Heart right ventricle (tissue), 16 donors: ENCODE results near the gene CCNB2. TPM values are rescaled to one million over a fixed set of nuclear protein-coding genes. Genes with fewer than 3 reads are reported as not detected.

ENCODE experiments used
- ATAC-seq, 8 donors: fragments of 200-7000 bp; cut with Tn5 transposase; one replicate each; pipeline ENCODE4 v1.9.1; 2020; ENCODE audit warnings: mild to moderate bottlenecking in 8 of 8, moderate library complexity in 8 of 8, moderate number of reproducible peaks in 1 of 8
- DNase-seq, 2 donors: peaks; one replicate each; pipeline ENCODE4 v3.0.0-alpha.2; 2020
- H3K27ac ChIP-seq, 10 donors: fragments of 200-600 bp; sonication (generic) in 2 of 10; one replicate each; pipeline versions ENCODE4 v1.5.0 to v1.8.0; 2020 to 2022; ENCODE audit warnings: mild to moderate bottlenecking in 3 of 10
- H3K27me3 ChIP-seq, 7 donors: fragments of 200-600 bp; one replicate each; pipeline ENCODE4 v1.8.0; 2021 to 2022; ENCODE audit warnings: mild to moderate bottlenecking in 2 of 7
- H3K36me3 ChIP-seq, 9 donors: fragments of 200-600 bp; sonication (generic) in 1 of 9; one replicate each; pipeline versions ENCODE4 v1.5.0 to v1.8.0; 2020 to 2022; ENCODE audit warnings: mild to moderate bottlenecking in 2 of 9
- H3K4me1 ChIP-seq, 9 donors: fragments of 200-600 bp; sonication (generic) in 1 of 9; one replicate each; pipeline versions ENCODE4 v1.5.0 to v1.8.0; 2020 to 2022; ENCODE audit warnings: mild to moderate bottlenecking in 4 of 9
- H3K4me3 ChIP-seq, 10 donors: fragments of 200-600 bp; sonication (generic) in 2 of 10; one replicate each; pipeline versions ENCODE4 v1.5.0 to v1.8.0; 2020 to 2022; ENCODE audit warnings: mild to moderate bottlenecking in 7 of 10, moderate library complexity in 2 of 10
- H3K9me3 ChIP-seq, 11 donors: fragments of 200-600 bp in 10 of 11; sonication (generic) in 2 of 11; one replicate each; pipeline versions ENCODE4 v1.5.0 to v1.8.0; 2013 to 2022; ENCODE audit warnings: mild to moderate bottlenecking in 2 of 11, control low read depth in 1 of 11, moderate library complexity in 1 of 11
- CTCF ChIP-seq, 9 donors: fragments of 200-600 bp; sonication (generic) in 2 of 9; IDR thresholded peaks; one replicate each; pipeline versions ENCODE4 v1.5.0 to v1.8.0; 2021 to 2022; ENCODE audit warnings: antibody characterized with exemption in 9 of 9, mild to moderate bottlenecking in 5 of 9, moderate library complexity in 1 of 9
- WGBS, 2 donors: extraction: QIAGEN DNeasy Blood & Tissue Kit; methylation state at CpG; one replicate each; pipeline ENCODE4 v1.1.7; 2013; ENCODE audit warnings: inconsistent platforms in 1 of 2; 5-methylcytosine and 5-hydroxymethylcytosine counted together
- intact Hi-C, 10 donors: fragments of 100-400 bp; cut with DNase I; formaldehyde crosslinking; loops; one replicate each; pipeline versions ENCODE4 v1.11.1 to v1.14.2; 2022
- polyA plus RNA-seq, 2 donors: library from polyadenylated mRNA; stranded (reverse); fragments of 200-250 nt; gene quantifications; one replicate each; pipeline ENCODE4 v1.2.3, GENCODE V29; 2013
- total RNA-seq, 10 donors: library from RNA; stranded (reverse); fragmentation: NEBNext Ultra II Directional in 3 of 10; extraction: Animal tissue kit (Norgen Biotek cat#: 25700) in 3 of 10; gene quantifications; one replicate each; pipeline versions ENCODE4 v1.2.1 to v1.2.4, GENCODE V29; 2021 to 2023
- donor health status: Arrhythmogenic right ventricular cardiomyopathy.
- donor health status: ischemic (EF 13 %, LVEDD 7.1; RV severe dilation, severe dysfunction).
- donor health status: healthy with polysubstance abuse.
- donor health status: DM: no; HTN: yes; CAD: no.
- donor health status: DM: no; HTN: no; CAD: no.
- donor health status: ischemic (EF 25% LVEDD 6.9; RV normal size, moderate dysfunction).
- donor health status: ischemic (EF 25% LVEDD 5.7; RV mildly dilated, moderate dysfunction).
- donor health status: healthy.
- donor health status: DM: yes; HTN: yes; CAD: no.
- donor health status: Ischemic cardiomyopathy.
- donor health status: ischemic (EF 35%, LVEDD 5.7; RV mildly dilated, moderate dysfunction).
- donor health status: nonischemic (EF 11% LVEDD 7.7; RV severe dilation, severe dysfunction).
- donor health status: DM: yes; HTN: yes; CAD: no.
- donor health status: PGD.
- donor health status: ischemic (EF 29% LVEDD 5.4; RV normal size, mild dysfunction).
- donor health status: nonischemic (EF 23%, LVEDD 6.1; RV moderate dilation, normal function).

The CCNB2 gene
- total and polyA plus RNA-seq, 12 donors = 0.16 to 5.9 (median 0.47) TPM; not detected in 2

- no peaks in the 10 kb centered on the region for H3K9me3 ChIP-seq
- WGBS, 2 donors = 95 to 96% methylated on average over 8 of the region's 8 CpGs
- peaks cover 0 to 4% (median 0%) of the 10 kb centered on the region in 9 donors for H3K4me1 ChIP-seq
- DNase-seq = no peak
- no peaks in the 10 kb centered on the region for H3K27me3 ChIP-seq
- peaks cover 0 to 100% (median 36%) of the 10 kb centered on the region in 9 donors for H3K36me3 ChIP-seq
- H3K27ac ChIP-seq = no peak overlapping the region
- no peak for ATAC-seq
- TF ChIP-seq CTCF (IDR thresholded peaks at IDR 0.05) = no peak
- intact Hi-C loops = loop anchor here in 1 of 10 donors (10.0 kb wide), 1 partner anchor 169 kb away; the partner anchor contains the start of gene RNF111
- no peak overlapping the region for H3K4me3 ChIP-seq
Observed at GRCh38 chr15:59153466-59153865, 48.5 kb downstream of the CCNB2 start.

GRCh38 chr15:59154243-59154642 lies 49.3 kb downstream of the CCNB2 start:
- intact Hi-C loops = loop anchor here in 1 of 10 donors (10.0 kb wide), 1 partner anchor 169 kb away; the partner anchor contains the start of gene RNF111
- WGBS, 2 donors = 95 to 97% methylated on average over 8 of the region's 8 CpGs
- Histone ChIP-seq H3K4me3 (no peak overlapping the region), H3K36me3 (peaks cover 0 to 100% (median 36%) of the 10 kb centered on the region in 9 donors), H3K4me1 (no peaks in the 10 kb centered on the region), H3K27me3 (no peaks in the 10 kb centered on the region), H3K9me3 (no peaks in the 10 kb centered on the region), H3K27ac (no peak overlapping the region)
- TF ChIP-seq CTCF (IDR thresholded peaks at IDR 0.05) = no peak
- DNase-seq (no peak), ATAC-seq (no peak)

- WGBS, 2 donors = 94 to 96% methylated on average over 4 of the region's 4 CpGs
- no peaks in the 10 kb centered on the region for H3K9me3 ChIP-seq
- H3K4me1 ChIP-seq = no peaks in the 10 kb centered on the region
Observed at GRCh38 chr15:59155431-59155830, 50.5 kb downstream of the CCNB2 start.

GRCh38 chr15:59157396-59157795 lies 52.5 kb downstream of the CCNB2 start:
- H3K27ac ChIP-seq = no peak overlapping the region
- H3K27me3 ChIP-seq = no peaks in the 10 kb centered on the region
- TF ChIP-seq CTCF (IDR thresholded peaks at IDR 0.05) = no peak
- intact Hi-C loops = loop anchor here in 1 of 10 donors (10.0 kb wide), 1 partner anchor 173 kb away; the partner anchor contains the start of gene RNF111
- H3K9me3 ChIP-seq = no peaks in the 10 kb centered on the region
- no peak for ATAC-seq
- no peaks in the 10 kb centered on the region for H3K4me1 ChIP-seq
- WGBS, 2 donors = 97 to 98% methylated on average over 5 of the region's 5 CpGs
- no peak for DNase-seq
- H3K4me3 ChIP-seq = no peak overlapping the region
- H3K36me3 ChIP-seq = peaks cover 0 to 99% (median 33%) of the 10 kb centered on the region in 9 donors

More at GRCh38 chr15:59155431-59155830, 50.5 kb downstream of the CCNB2 start:
- H3K36me3 ChIP-seq = peaks cover 0 to 99% (median 36%) of the 10 kb centered on the region in 9 donors
- no peaks in the 10 kb centered on the region for H3K27me3 ChIP-seq
- H3K27ac ChIP-seq = no peak overlapping the region
- H3K4me3 ChIP-seq = no peak overlapping the region
- DNase-seq (no peak), ATAC-seq (no peak)
- intact Hi-C loops = loop anchor here in 1 of 10 donors (10.0 kb wide), 1 partner anchor 171 kb away; the partner anchor contains the start of gene RNF111
- no peak for TF ChIP-seq CTCF (IDR thresholded peaks at IDR 0.05)
